ENCODE results near the gene SAP25. TPM values are rescaled to one million over a fixed set of nuclear protein-coding genes. Genes with fewer than 3 reads are reported as not detected.
"Not testable (repeated sequence)": the region's sequence is repeated elsewhere in the genome, so short reads cannot be mapped to it uniquely, and the experiment has no call there.

SAP25 gene
- total and polyA plus RNA-seq, 12 donors: 0.36 to 2.3 (median 0.70) TPM; not detected in 5

DNA sequence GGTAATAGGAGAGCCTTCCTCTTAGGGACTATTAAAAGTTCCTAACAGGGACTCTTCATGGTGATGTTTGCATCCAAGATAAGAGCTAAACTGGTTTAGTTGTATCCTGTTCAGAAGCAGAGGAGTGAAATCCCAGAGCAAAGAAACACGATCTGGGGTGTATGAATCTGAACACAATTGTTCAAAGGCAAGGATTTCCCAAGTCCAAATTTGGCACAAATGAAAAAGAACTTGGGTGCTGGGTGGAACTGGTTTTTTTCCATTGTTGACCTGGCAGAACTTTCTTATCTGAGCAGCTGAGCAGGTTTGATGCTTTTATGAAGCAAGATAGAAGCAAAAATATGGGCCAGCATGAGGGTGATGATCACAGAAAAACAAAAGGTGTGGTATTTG, 28.7 kb downstream of the SAP25 start:
- DNase-seq: no peak
- Histone ChIP-seq H3K9me3 (no peaks in the 10 kb centered on the region), H3K36me3 (peaks cover 0 to 13% (median 0%) of the 10 kb centered on the region in 9 donors), H3K27me3 (no peaks in the 10 kb centered on the region), H3K4me1 (peaks cover 25 to 76% (median 59%) of the 10 kb centered on the region in 9 donors), H3K27ac (peak overlapping the region; percentile 63 to 94 (median 88)), H3K4me3 (peak overlapping the region in 1 of 10 donors; percentile 0)
- peak in 2 of 8 donors; percentile 1 to 16 for ATAC-seq
- intact Hi-C loops (cut with DNase I): loop anchor here in 2 of 10 donors (5.0 kb wide), 2 partner anchors 63 to 68 kb away; partner anchors contain the start of genes NYAP1 (in 1 of the 2) and TSC22D4 (in 1 of the 2)
- 6 to 22% methylated on average over 1 of the region's 1 CpG for WGBS, 2 donors
- TF ChIP-seq CTCF (IDR thresholded peaks at IDR 0.05): no peak

- no peak for ATAC-seq
- peak overlapping the region; percentile 63 to 94 (median 88) for H3K27ac ChIP-seq
- intact Hi-C loops (cut with DNase I): no loop called here
These were observed 29.3 kb downstream of the SAP25 start for GRCh38 chr7:100544386-100544785.

GRCh38 chr7:100543586-100543985, 30.1 kb downstream of the SAP25 start:
- WGBS, 2 donors: 69 to 72% methylated on average over 1 of the region's 1 CpG
- no peaks in the 10 kb centered on the region for H3K27me3 ChIP-seq
- no peak overlapping the region for H3K4me3 ChIP-seq
- H3K27ac ChIP-seq: peak overlapping the region in 4 of 10 donors; percentile 87 to 94 (median 89)
- DNase-seq (no peak), ATAC-seq (no peak)
- H3K9me3 ChIP-seq: no peaks in the 10 kb centered on the region
- intact Hi-C loops (cut with DNase I): no loop called here
- TF ChIP-seq CTCF (IDR thresholded peaks at IDR 0.05): no peak
- H3K4me1 ChIP-seq: peaks cover 29 to 67% (median 57%) of the 10 kb centered on the region in 9 donors
- no peaks in the 10 kb centered on the region for H3K36me3 ChIP-seq

More at GRCh38 chr7:100544386-100544785, 29.3 kb downstream of the SAP25 start:
- Histone ChIP-seq H3K4me1 (peaks cover 29 to 74% (median 64%) of the 10 kb centered on the region in 9 donors), H3K36me3 (peaks cover 0 to 7% (median 0%) of the 10 kb centered on the region in 9 donors), H3K9me3 (no peaks in the 10 kb centered on the region), H3K4me3 (no peak overlapping the region), H3K27me3 (no peaks in the 10 kb centered on the region)
- WGBS, 2 donors: 36 to 38% methylated on average over 5 of the region's 5 CpGs
- no peak for DNase-seq
- no peak for TF ChIP-seq CTCF (IDR thresholded peaks at IDR 0.05)

GRCh38 chr7:100541309-100541708, 32.4 kb downstream of the SAP25 start:
- ATAC-seq; H3K4me3 ChIP-seq; H3K27me3 ChIP-seq; H3K9me3 ChIP-seq; H3K36me3 ChIP-seq; intact Hi-C loops (cut with DNase I); DNase-seq: not testable (repeated sequence)
- Histone ChIP-seq H3K27ac (peak overlapping the region in 1 of 10 donors; percentile 37), H3K4me1 (peaks cover 13 to 51% (median 40%) of the 10 kb centered on the region in 9 donors)
- 92% methylated on average over 7 of the region's 7 CpGs for WGBS, 2 donors

DNA sequence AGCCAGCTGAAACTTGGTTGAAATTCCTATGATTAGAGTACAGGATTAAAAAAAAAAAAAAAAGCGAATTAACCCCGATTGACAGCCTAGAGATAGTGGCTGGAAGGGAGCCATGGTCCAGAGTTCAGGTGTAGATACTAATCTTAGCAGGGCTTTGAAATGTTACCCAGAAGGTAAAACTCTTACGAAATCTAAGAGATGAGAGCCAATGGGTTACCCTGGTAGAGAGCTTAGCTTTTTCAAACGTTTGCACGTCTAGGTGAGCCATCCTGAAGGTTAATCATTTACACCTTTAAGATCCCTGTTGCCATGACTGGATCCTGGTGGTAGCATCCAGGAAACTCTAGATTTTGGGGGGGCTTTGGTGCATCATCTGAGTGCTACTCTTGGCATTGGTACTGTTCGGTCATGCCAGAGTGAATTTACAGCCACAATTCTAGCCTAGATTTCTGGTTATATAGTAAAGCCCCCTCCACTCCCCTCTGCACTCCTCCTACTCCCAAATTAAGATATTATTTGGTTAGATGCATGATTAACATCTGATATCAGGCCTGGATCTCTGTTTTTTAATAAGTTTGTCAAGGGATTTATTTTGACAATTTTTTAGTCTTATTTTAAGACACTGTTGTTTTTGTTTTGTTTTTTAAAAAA, 33.5 kb downstream of the SAP25 start:
- 41 to 51% methylated on average over 6 of the region's 6 CpGs for WGBS, 2 donors
- ATAC-seq: no peak
- H3K27me3 ChIP-seq: no peaks in the 10 kb centered on the region
- intact Hi-C loops (cut with DNase I): no loop called here
- peak overlapping the region in 1 of 10 donors; percentile 81 for H3K27ac ChIP-seq
- H3K4me3 ChIP-seq: peak overlapping the region in 9 of 10 donors; percentile 64 to 94 (median 83)
- no peak for DNase-seq
- no peak for TF ChIP-seq CTCF (IDR thresholded peaks at IDR 0.05)
- peaks cover 6 to 40% (median 28%) of the 10 kb centered on the region in 9 donors for H3K4me1 ChIP-seq
- H3K9me3 ChIP-seq: no peaks in the 10 kb centered on the region
- no peaks in the 10 kb centered on the region for H3K36me3 ChIP-seq
